ENCODE measurements around the gene LCN2.
"Not testable (repeated sequence)": the region's sequence is repeated elsewhere in the genome, so short reads cannot be mapped to it uniquely, and the experiment has no call there.

Gene LCN2

DNA sequence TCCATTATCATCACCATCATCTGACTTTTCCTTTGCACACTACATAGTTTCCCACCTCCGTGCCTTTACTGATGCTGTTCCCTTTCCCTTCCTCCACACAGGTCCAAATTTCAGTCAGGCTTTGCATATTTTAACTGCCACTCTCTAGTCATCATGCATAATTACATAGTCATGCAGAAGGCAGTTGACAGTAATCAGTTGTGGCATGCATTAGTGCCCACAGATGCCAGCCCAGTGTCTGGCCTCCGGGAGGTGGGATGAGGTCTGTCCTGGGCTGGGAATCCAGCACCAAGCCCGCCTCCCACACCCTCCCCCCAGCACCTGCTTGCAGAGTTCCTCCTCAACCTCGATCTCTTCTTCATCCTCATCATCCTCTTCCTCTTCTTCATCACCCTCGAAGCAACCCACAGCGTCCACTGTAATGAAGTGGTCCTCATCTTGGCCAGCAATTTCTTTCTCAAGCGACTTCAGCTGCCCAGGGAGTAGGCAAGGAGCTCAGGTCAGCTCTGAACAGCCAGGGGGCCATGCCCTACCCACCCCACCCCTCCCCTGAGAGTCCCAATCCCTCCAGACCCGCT, 19.6 kb downstream of the LCN2 start:
- no peak for DNase-seq (ENCODE audit: low read depth)

DNA sequence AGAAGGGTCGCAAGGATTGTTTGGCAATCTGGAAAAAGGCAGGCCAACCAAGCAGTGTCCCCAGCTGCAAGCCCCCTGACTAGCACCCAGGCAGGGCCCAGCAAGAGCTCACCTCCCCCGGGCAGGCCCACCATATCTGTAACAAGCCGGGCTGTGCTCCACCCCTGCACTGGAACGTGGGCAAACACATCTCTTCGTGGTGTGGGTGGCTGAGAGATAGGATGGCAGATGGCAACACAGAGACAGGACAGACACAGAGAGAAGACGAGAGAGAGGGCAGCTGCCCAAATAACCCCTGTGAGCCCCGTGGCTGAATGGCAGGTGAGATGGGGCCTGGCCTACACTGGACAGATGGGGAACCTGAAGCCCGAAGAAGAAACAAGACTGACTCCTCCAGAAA, 20.2 kb downstream of the LCN2 start:
- DNase-seq (ENCODE audit: low read depth), result no peak

DNA sequence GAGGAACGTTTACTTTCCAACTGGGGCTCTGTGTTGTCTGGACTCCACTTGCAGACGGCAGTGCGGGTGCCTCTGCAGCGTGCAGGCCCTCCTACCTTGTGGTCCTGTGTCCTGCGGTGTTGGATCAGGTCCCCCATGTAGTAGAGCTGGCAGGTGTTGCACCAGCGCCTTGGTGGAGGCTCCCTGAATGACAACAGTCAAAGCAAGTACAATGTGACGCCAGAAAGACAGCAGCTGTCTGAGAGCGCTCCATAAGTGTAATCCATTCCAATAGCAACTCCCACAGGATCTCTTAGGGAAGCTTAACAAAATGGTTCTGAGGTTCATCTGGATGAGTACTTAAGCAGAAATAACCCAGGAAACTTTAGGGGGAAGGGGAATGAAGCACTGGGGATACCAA, 20.7 kb downstream of the LCN2 start:
- no peak for DNase-seq (ENCODE audit: low read depth)

DNA sequence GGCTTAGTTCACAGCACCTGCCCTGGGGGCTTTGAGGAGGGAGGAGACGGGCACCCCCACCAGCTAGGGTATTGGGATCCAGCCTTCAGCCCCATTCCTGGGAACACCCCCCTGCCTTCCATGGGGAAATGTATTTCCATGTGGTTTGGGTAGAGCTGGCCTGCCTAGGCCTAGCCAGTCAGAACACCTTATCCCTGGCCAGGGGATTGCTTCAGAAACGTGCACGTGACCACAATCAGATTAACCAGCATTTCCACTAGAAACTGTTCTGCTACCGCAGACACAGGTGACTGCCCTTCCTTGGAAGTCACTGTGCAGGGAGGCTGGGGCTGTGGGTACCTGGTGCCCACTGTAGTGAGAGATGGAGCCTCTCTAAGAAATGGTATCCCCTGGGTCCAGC, 24.8 kb downstream of the LCN2 start:
- no peak for DNase-seq (ENCODE audit: low read depth)

DNA sequence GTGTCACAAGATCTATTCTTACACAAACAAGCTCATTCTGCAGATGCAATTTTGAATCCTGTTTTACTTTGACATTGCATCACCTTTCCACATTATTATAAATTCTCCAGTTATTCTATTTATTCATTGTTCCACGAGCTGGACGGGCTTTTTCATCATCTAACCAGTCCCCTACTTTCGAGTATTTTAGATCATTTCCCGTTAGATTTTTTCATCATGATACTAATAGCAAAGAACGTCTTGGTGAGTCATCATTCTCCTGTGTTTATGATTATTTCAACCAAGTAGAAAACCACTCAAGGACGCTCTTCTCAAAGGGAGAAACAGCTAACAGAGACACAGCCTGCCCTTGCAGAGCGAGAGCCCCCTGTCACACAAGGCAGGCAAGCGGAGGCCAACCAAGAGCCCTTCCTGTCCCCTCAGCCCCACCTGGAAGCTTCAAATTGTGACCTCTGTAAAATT, 25.9 kb downstream of the LCN2 start:
- no peak for DNase-seq (ENCODE audit: low read depth)

DNA sequence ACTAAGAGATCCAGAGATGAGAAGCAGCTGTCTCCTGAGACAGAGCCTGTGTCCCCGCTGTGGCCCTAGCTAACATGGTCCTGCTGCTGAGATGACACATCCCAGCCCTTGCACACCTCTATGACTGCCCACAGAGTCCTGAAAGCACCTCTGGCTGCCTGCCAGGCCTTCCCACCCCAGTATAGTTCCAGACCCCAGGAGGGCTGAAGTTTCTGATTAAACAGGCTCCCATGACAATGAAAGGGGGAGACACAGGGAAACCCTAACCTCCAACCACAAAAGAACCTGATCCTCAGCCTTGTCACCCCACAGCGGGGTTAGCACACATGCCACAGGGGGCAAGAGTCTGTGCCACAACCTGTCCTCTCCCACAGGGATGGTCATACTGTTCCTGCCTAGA, 26.5 kb downstream of the LCN2 start:
- DNase-seq (ENCODE audit: low read depth), result no peak

DNA sequence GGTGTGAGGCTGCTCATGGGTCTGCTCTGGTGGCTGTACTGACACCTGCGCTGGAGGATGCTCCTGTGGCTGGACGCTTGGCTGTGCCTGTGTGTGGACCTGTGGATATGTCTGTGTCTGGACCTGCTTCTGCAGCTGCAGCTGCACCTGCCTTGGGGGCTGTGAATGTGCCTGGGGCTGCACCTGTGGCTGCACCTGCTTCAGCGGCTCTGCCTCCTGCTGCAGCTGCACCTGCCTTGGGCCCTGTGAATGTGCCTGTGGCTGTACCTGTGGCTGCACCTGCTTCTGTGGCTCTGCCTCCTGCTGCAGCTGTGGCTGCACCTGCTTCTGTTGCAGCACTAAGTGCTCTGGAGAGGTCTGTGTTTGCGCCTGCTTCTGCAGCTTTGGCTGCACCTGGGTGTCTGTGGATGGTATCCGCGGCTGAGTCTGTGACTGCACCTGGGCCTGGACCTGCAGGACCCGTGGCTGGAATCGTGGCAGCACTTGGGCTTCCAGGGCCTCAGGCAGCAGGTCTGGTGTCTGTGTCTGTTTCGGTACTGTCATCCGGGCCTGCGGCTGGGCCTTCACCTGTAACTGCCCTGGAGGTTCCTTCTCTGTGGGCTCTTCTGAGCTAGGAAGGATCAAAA, 29.7 kb downstream of the LCN2 start:
- no peak for DNase-seq (ENCODE audit: low read depth)

DNA sequence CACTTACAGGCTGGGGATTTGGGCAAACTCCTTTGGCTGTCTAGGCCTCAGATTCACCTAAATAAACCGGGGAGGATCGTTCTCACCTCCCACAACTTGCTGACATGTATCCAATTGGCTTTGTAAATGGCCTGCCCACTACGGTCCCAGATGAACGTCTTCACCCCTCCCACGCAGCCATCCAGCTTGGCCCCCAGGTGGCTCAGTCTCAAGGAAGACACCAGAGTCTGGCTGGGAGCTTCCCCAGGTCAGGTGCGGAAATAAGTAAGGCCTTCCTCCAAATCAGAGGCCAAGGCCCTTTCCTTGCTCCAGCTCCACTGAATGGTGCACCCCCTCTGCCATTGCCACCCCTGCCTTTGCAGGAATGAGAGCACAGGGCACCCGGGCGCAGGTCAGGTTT, 30.7 kb downstream of the LCN2 start:
- no peak for DNase-seq (ENCODE audit: low read depth)

DNA sequence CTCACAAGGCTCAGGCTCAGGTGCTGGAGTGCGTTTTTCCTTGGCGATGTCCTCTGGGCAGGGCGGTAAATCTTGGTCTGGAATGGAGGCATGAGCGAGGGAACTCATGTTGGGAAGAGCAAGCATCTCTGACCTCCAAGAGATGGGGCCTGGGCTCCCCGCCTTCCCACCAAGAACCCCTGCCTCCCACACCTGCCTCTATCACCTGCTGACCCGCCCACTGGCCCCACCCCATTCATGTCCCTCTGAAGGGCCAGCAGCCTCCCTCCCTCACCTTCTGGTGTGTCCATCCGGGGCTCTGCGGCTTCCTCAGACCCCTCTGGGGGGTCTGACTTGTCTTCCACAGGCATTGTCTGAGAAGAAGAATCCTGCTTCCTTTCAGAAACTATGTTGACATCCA, 31.2 kb downstream of the LCN2 start:
- DNase-seq (ENCODE audit: low read depth), result no peak

DNA sequence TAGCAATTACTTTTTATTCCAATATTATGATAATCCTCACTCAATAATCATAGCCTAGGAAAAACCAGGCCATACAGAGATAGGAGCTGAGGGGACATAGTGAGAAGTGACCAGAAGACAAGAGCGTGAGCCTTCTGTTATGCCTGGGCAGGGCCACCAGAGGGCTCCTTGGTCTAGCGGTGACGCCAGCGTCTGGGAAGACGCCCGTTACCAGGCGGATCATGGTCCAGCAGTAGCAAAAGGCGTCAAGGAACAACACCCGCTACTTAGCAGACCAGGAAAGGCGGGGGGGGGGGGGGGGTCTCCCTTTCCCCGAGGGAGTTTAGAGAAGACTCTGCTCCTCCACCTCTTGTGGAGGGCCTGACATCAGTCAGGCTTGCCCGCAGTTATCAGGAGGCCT, 32.2 kb downstream of the LCN2 start:
- not testable (repeated sequence) for DNase-seq (ENCODE audit: low read depth)

DNA sequence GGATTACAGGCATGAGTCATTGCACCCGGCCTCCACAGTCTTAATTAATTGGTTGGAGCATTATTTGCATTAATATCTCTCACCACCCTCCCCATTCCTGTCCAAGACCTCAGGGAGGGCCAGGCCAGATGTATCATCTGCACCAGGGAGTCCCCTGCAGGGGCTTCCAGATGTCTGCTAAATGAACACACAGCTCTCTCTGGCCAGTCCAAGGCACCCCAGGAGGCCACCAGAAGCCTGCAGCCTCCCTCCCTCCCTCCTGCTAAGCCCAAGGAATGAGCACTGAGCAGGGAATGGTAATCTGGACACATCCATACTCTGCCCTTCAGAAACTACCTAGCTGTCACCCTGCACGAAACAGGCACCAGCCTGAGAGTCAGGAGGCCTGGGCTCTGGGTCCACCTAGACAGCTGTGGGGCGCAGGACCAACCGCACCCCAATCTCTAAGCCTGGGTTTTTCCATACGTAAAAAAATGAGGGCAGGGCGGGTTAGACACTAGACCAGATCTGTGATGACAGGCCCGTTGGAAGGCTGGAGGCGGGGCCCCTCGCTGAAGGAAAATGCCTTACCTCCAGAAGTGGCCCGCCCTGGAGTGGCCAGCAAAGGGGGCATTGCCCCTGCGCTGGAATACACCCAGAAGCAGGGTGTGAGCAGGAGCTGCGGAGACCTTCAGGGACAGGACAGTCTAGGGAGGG, 33.8 kb downstream of the LCN2 start:
- no peak for DNase-seq (ENCODE audit: low read depth)

DNA sequence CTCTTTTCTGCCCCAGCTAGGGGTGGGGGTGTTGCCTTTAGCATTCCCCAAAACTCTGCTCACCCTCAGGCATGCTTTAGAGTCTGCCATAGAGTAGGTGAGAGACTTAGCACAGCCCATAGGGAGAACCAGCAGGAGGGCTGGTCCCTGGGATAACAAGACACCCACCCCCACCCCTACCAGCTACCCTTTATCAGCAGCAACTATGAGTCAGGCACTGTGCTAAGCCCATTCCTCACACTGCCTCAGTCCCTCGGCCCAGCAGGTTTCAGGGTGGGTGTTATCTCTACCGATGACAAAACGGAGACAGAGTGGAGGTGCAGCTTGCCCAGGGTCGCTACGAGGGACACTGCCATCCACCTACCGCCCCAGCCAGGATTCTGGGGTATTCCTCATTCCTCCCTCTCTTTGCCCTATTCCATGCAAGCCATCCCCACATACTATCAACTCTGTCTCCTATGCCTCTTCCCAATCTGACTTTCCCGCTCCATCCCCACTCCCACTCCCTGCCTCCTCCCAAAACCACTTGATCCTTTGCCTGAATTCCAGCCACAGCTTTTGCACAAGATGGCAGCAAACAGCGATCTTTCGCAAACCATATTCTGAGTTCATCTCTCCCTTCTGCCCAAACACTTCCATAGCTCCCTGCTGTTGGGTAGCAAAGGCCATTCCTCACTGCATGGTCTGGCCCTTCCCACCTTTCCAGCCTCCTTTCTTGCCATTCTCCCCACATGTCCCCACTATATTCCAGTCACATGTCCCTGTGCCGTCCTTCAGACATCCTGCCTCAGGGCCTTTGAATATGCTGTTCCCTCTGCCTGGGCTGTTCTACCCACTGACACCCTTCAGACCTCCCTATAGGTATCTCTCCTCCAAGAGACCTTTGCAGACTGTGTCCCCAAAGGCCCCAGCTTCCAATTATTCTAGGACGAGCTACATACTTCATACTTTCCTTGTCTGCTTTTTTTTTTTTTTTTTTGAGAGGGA, 37.0 kb downstream of the LCN2 start:
- DNase-seq (ENCODE audit: low read depth), result no peak

DNA sequence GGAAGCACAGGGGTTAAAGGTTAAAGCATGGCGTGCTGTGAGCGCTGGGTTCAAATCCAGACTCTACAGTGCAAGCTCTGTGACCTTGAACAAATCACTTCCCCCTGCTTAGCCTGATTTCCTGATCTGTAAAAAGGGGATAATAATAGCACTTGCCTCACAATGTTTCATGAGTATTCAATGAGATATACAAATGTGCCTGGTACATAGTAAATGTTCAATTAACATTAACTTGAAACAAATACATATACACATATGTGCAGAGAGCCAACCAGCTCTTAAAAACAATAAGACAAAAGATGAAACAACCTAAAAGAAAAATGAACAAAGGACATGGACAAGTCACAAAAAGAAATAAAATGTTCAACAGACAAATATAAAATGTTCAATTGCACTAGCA, 38.1 kb downstream of the LCN2 start:
- DNase-seq (ENCODE audit: low read depth), result no peak

DNA sequence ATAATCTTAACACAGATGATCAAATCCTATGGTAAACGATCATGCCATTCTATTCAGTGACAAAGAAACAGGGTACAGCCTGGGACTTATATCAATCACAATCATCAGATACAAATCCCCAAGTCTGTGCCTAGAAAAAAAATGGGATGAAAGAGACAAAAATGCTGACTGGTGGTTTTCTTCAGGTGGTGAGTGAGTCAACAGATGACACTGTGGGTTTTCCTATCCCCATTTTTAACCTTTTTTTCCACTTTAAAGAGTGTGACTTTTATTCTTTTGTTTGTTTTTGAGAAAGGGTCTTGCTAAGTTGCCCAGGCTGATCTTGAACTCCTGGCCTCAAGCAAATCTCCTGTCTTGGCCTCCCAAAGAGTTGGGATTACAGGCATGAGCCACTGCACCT, 39.0 kb downstream of the LCN2 start:
- no peak for DNase-seq (ENCODE audit: low read depth)

DNA sequence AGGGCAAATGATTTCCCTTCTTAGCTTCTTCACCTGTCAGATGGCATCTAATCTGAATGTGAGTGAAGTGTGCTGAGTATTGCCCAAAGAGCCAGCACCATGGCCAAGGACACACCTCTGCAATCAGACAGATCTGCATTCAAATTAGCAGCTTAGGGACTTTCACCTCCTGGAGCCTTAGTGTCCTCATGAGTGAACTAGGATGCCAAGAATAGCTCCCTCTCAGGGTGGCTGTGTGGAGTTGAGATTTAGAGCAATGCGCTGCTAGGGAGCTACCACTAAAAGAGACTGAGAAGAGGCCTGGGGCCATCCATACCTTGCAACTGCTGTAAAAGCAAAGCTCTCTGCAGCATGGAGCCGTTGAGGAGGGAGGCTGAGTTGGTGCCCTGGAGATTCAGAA, 40.8 kb downstream of the LCN2 start:
- no peak for DNase-seq (ENCODE audit: low read depth)

DNA sequence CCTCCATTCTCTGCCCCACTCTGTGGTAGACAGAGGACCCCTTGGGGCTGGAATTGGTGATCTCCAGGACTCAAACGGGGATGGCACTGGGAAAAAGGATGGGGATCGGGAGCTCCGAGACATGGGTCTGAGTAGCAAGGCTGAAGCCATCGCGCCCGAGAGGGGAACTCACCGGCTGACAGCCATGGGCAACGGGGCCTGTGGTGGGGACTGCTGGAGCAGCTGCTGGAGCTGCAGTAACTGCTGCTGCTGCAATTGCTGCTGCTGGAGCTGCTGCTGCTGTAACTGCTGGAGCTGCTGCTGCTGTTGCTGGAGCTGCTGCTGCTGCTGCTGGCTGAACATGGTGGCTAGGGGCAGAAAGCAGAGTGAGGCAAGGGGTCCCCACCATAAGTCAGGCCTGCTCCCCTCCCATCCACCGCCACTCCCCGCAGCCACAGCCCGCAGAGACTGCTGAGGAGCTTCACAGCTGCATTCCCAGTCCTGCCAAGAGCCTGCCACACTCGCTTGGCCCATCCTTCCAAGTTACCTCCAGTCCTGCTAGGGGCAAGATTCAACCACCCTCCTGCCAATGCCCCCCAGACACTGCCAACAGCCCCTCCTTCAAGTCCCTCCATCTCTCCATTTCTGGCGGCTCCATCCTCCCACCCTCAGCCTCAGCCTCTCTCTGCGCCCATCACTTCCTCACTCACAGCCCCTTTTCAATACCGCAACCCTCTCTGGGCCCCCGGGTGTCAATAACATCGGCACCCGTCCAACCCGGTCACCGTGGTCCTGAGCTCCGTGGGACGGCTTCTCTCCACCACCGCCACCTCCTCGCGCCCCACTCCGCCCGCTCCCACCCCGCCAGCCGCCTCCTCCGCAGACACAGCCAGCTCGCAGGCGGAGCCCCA, 41.5 kb downstream of the LCN2 start:
- no peak for DNase-seq (ENCODE audit: low read depth)

DNA sequence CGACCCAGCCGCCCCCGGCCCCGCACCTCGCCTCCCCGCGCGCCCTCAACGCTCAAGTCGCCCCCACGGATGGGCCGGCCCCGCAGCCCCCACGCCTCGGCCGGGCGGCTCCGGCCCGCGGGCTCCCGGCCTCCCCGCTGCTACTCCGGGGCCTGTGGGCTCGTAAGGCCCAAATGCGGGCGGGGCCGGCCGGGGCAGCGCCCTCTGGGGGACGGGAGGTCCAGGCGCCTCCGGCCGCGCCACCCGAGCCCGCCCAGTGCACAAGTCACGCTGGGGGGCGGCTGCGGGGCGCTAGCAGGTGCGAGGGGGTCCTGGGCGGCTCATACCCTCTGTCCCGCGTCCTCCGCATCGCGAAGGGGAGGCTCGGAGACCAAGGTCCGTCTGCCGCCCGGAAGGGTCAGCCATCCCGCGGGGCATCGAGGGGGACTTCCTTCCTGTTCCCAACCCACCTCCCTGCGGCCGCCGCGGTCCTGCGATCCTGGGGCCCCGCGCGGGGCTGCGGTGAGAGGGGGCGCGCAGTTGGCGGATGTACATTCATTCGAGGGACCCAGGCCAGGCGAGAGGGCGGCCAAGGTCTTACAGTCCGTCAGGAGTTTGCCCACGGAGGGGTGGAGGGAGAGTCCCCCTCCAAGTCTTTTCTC, 42.3 kb downstream of the LCN2 start, which contains the start of gene CIZ1:
TSS of gene CIZ1 (minus strand) at position 167 of the 641 bp plus-strand sequence. CDS start 715 bp downstream, outside the sequence.
- DNase-seq (ENCODE audit: low read depth), result peak; percentile 34

DNA sequence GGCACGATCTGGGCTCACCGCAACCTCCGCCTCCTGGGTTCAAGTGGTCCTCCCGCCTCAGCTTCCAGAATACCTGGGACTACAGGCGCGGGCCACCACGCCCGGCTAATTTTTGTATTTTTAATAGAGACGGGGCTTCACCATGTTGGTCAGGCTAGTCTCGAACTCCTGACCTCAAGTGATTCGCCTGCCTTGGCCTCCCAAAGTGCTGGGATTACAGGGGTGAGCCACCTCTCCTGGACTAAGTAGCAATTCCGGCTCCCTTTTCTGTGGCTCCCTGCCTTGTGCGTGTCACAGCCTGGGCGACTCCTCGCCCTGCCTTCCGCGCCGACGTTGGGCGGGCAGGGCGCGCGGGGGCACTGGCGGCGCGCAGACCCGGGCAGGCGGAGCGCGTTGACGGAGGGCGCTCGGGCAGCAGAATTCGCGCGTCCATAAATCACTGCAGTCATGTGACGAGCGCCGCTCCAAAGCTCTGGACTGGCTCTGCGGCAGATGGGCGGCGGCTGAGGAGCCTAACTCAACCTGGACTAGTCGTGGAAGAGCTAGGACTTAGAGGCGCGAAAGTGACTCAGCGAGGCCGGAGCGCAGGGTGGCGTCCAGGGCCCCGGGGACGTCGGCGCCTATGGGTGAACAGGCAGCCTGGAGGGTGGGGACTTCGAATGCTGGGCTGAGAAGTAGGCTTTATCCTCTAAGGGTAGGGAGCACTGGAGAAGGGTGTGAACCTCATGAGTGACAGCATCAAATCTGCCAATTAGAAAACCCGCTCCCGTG, 43.5 kb downstream of the LCN2 start:
- DNase-seq (ENCODE audit: low read depth), result no peak

DNA sequence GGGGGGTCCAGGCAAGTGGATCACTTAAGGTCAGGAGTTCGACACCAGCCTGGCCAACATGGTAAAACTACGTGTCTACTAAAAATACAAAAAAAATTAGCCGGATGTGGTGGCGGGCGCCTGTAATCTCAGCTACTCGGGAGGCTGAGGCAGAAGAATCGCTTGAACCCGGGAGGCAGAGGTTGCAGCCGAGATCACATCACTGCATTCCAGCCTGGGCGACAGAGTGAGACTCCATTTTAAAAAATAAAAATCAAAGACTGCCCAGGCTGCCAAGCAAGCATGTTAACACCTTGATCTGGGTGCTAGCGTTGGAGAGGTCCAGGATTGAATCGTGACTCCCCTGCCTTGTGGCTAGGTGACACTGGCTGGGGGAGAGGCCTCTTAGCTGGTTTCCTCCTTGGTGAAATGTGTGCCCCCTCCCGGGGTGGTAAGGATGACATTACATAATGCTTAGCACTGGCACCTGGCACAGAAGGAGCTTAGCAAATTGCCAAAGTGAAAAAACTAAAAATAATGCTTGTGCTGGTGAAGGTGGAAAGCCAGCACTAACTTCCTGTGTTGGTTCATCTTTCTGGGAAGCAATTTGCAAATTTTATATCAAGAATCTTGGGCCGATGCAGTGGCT, 44.3 kb downstream of the LCN2 start:
- DNase-seq (ENCODE audit: low read depth), result no peak
